Measurements from ENCODE around the gene GSS. TPM values are rescaled to one million over a fixed set of nuclear protein-coding genes. Genes with fewer than 3 reads are reported as not detected.

The GSS gene
- polyA plus RNA-seq, 3 donors, result 57.9 to 59.5 (median 58.0) TPM

- no peak for DNase-seq
These were observed 40.8 kb upstream of the GSS start for GRCh38 chr20:34996243-34997028.

DNA sequence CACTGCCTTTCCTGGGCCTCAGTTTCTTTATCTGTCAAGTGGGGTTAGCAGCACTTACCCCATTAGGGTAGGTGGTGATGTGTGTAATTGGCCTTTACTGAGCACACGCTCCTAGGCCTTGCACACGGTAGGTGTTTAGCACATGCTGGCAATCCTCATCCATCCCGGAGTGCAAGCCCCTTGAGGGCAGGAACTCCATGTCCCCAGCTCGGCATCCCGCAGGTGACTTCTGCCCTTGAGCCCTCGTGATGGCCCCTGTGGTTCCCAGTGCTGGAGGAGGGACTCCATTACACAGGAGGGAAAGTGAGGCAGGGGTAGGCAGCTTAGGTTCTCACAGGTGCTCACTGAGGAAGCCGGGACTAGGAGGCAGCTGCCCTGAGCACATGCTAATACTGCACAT, 40.1 kb upstream of the GSS start:
- no peak for DNase-seq

- DNase-seq, result no peak
These were observed 39.6 kb upstream of the GSS start for GRCh38 chr20:34995192-34995591.

DNA sequence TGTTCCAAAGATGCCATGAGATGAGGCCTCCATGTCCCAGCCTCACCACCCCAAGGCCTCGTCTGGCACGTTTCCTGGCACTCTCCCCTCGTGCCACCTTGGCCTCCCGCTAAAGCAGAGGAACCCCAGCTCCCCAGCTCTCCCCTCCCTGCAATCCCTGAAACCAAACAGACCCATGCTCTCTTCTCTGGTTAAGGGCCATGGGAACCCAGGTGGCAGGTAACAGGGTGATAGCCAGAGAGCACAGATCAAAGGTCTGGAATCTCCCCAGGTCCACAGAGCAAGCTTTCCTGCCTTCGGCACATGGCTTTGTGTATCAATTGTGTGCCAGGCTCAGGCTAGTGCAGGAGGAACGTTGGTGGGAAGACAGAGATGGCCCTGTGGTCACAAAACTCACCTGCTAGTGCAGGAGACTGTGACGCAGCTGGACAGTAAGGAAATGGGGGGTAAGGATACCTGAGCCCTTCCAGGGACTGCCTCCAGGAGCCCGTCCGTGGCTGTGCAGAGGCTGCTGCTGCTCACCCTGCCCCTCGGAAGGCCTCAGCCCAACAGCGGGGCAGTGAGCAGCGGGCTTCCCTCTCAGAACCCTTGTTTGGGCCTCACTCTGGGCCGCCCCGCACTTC, 39.0 kb upstream of the GSS start:
- no peak for DNase-seq

DNA sequence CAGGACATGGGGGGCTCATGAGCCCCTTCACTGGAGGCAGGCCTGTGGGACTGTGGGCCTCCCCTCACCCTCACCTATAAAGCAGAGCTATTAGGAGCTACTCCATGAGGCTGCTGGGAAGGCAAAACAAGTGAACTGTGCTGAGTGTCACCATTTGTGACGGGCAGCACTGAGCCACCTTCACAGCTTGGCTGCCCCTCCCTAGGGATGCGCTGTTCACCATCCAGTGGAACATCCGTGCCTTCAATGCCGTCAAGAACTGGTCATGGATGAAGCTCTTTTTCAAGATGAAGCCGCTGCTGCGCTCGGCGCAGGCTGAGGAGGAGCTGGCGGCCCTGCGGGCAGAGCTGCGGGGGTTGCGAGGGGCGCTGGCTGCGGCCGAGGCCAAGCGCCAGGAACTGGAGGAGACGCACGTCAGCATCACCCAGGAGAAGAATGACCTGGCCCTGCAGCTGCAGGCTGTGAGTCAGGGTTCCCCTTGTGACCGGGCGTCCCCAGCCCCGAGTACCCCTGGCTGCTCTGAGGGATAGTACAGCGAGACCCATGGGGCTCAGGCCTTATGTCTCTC, 38.4 kb upstream of the GSS start:
- no peak for DNase-seq

DNA sequence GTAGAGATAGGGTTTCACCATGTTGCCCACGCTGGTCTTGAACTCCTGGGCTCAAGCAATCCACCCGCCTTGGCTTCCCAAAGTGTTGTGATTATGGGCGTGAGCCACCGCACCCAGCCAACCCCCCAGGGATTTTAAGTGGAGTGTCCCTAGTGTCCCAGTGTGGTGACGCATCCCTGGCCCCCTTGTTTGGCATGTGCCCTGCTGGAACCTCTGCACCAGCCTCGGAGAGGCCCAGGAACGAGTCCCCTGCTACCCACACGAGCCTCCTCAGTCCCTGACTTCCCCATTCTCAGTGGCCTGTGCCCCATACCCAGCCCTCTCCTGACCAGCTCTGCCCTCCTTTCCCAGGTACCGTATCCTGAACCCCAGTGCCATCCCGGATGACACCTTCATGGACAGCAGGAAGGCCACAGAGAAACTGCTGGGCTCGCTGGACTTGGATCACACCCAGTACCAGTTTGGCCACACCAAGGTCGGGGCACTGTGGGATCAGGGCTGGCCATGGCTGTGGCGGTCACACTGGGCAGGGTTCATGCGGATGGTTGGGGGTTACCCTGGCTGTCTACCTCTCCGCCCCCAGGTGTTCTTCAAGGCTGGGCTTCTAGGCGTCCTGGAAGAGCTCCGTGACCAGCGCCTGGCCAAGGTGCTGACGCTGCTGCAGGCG, 37.3 kb upstream of the GSS start:
- DNase-seq, result no peak

DNA sequence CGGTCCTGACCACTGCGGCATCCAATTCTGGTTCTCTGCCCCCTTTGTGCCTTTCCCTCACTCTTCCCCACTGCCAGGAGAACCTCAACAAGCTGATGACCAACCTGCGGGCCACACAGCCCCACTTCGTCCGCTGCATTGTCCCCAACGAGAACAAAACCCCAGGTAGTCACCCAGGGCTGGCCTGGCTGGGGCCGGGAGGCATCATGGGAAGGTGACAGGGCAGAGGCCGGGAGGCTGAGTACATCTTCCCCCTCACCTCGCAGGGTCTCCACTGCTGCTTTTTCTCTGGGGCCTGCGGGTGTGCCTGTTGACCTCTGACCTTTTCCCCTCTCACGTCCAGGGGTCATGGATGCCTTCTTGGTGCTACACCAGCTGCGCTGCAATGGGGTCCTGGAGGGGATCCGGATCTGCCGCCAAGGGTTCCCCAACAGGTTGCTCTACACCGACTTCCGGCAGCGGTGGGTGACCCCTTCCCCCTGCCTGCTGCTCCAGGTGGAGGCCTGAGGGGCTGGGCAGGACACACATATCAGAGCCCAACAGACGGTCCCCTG, 35.1 kb upstream of the GSS start:
- DNase-seq, result no peak

DNA sequence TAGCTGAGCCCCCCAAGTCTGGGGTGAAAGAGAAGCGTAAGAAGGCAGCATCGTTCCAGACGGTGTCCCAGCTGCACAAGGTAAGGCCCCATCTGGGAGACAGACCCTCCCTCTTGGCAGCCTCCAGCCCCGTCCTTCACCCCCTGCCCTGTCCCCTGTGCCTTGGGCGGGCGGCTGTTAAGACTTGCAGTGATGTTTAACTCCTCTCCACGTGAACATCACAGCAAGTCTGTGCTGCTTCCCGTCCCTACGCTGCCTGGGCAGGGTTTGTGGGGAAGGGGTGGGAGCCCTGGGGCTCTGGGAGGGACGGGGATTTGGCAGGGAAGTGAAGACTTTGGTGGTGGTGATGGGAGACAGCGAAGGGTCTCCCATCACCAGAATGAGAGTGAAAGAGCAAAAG, 34.6 kb upstream of the GSS start:
- DNase-seq, result no peak

DNA sequence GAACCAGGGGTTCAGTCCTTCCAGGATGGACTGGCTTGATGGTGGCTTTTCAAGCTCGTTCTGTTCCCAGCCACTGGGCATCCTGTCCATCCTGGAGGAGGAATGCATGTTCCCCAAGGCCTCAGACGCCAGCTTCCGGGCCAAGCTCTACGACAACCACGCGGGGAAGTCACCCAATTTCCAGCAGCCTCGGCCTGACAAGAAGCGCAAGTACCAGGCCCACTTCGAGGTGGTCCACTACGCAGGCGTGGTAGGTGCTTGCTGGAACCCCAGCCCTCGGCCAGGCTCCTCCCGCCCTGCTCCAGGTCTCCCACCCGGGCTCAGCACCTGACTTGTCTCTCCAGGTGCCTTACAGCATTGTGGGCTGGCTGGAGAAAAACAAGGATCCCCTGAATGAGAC, 34.1 kb upstream of the GSS start:
- DNase-seq, result no peak

- no peak for DNase-seq
These were observed 33.5 kb upstream of the GSS start for GRCh38 chr20:34989118-34989517.

GRCh38 chr20:34988191-34988540, 32.6 kb upstream of the GSS start:
- DNase-seq, result no peak

- peak; percentile 20 for DNase-seq
These were observed 31.9 kb upstream of the GSS start for GRCh38 chr20:34987288-34988190.

- no peak for DNase-seq
These were observed 31.0 kb upstream of the GSS start for GRCh38 chr20:34986311-34987287.

DNA sequence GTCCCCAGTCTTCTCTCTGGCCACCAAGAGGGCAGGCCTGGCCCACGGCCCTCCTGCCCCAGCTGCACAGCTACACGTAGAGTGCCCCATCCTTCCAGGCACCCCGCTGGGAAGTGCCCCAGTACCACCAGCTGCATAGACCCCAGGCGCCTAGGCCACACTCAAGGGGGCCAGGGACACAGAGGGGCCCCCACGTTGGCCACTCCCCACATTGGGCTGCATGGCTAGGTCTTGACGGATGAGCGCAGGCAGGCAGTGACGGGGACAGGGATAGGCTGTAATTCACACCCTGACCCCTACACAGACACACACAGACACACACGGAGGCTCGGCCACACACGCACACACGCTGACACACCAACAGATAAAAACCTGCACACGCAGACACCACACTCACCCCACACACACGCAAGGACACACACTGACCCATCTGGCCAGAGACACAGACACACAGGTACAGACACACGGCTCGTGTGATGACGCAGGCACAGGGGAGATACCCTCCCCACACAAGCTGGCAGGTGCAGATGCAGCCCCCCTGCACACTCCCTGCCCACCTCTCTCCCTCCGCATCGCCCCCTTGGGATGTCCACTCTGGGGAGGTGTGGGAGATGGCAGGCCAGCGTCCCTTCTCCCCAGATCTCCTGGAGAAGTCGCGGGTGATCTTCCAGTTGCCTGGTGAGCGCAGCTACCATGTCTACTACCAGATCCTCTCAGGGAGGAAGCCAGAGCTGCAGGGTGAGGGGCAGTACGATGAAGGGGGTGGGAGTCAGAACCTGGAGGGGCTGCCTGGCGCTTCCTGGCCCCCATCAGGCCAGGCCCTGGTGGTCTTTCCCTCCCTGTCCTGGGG, 30.1 kb upstream of the GSS start:
- peak; percentile 12 for DNase-seq

DNA sequence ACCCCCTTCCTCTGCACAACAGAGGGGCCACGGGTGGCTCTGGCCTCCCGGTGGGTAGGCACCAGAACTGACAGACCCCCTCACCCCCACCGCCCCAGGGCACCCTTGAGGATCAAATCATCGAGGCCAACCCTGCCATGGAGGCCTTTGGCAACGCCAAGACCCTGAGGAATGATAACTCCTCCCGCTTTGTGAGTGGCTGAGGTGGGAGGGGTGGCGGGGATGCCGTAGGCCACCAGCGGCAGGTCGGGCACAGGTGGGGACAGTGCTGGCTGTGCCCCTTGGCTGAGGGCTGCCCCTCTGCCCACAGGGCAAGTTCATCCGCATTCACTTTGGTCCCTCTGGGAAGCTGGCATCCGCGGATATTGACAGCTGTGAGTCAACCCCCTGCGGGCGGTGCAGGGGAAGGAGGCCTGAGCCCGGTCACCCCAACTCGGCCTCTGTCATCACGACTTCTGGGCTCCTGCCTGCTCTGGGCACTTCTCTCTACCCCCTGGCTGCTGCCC, 29.2 kb upstream of the GSS start:
- no peak for DNase-seq

GRCh38 chr20:34983995-34984735, 28.6 kb upstream of the GSS start:
- DNase-seq, result no peak

DNA sequence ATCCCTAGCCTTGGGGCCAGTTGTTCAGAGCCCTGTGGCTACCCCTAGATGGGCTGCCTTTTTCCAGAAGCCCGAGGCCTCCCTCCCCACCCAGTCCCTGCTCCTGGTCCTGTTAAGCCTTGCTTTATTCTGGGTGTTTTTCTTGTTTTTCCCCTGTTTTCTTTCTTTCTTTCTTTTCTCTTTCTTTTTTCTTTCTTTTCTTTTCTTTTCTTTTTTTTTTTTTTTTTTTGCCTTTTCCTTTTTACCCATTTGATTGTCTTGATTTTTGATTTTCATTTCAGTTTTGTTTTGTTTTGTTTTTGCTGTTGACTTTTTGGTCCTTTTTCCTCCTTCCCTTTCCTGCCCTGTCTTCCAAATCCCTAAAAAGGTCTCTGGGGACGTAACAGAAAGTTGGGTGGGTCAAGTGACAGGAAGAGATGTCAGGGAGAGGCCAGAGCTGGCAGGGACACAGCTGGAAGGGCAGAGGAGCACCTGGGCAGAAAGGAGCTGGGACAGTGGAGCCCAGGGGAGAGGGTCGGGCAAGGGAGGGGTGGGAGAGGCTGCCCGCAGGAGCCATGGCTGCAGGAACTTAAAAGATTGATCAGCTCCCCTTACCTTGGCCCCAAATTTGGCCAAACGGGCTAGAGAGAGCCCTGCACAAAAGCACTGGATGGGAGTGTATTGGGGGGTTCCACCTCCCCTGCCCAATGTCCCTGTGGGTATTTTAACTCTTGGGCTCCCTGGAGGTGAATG, 27.6 kb upstream of the GSS start:
- DNase-seq, result no peak
